Common myeloid progenitor, CD34-positive (primary cell): ENCODE measurements around the gene UBE2QL1.

Experiments
- CTCF ChIA-PET: fragments of 350-600 bp; sonication (Branson Sonifier 250); formaldehyde crosslinking; loops from one replicate; lab custom pipeline; 2021; ENCODE audit warnings: antibody characterized with exemption; lab: Charles Lee
- POLR2A ChIA-PET: fragments of 350-600 bp; sonication (Branson Sonifier 250); formaldehyde crosslinking; loops from one replicate; lab custom pipeline; 2021; ENCODE audit warnings: antibody characterized with exemption; lab: Charles Lee
- DNase-seq, 3 donors: peaks; one replicate each; pipeline versions ENCODE4 v3.0.0 to v3.0.0-alpha.2; 2013
- H3K27ac ChIP-seq, 2 experiments: 1 replicate in 1 of 2; 2 replicates in 1 of 2; pipeline ENCODE4 v1.7.0; 2013; ENCODE audit warnings: inconsistent platforms in 2 of 2, low read length in 2 of 2, mild to moderate bottlenecking in 2 of 2, low read depth in 1 of 2, moderate library complexity in 1 of 2; ENCODE audit not compliant: severe bottlenecking in 2 of 2, insufficient read depth in 1 of 2, poor library complexity in 1 of 2
- H3K27me3 ChIP-seq, 5 experiments: replicated peaks in 2 of 5; 1 replicate in 3 of 5; 2 replicates in 2 of 5; pipeline versions ENCODE4 v1.6.1 to v1.7.0; 2013; ENCODE audit warnings: low read length in 4 of 5, mild to moderate bottlenecking in 2 of 5, moderate library complexity in 2 of 5, inconsistent platforms in 1 of 5; ENCODE audit not compliant: insufficient read depth in 5 of 5, control insufficient read depth in 4 of 5
- H3K36me3 ChIP-seq, 4 experiments: 1 replicate in 2 of 4; 2 replicates in 2 of 4; pipeline versions ENCODE4 v1.6.1 to v1.7.0; 2013; ENCODE audit warnings: low read length in 3 of 4, control low read depth in 1 of 4, mild to moderate bottlenecking in 1 of 4; ENCODE audit not compliant: control insufficient read depth in 4 of 4, insufficient read depth in 4 of 4
- H3K4me1 ChIP-seq, 4 experiments: 1 replicate in 3 of 4; 2 replicates in 1 of 4; pipeline versions ENCODE4 v1.6.1 to v1.7.1; 2013; ENCODE audit warnings: low read length in 3 of 4, mild to moderate bottlenecking in 3 of 4, control low read depth in 1 of 4, inconsistent platforms in 1 of 4, moderate library complexity in 1 of 4; ENCODE audit not compliant: control insufficient read depth in 4 of 4, insufficient read depth in 4 of 4; ENCODE audit errors: control extremely low read depth in 1 of 4
- H3K4me3 ChIP-seq, 7 experiments: 1 replicate in 4 of 7; 2 replicates in 3 of 7; pipeline versions ENCODE4 v1.5.1 to v1.7.0; 2013; ENCODE audit warnings: mild to moderate bottlenecking in 7 of 7, low read length in 6 of 7, moderate library complexity in 6 of 7, inconsistent platforms in 2 of 7, low read depth in 2 of 7, control low read depth in 1 of 7; ENCODE audit not compliant: insufficient read depth in 4 of 7, control insufficient read depth in 1 of 7; ENCODE audit errors: extremely low read depth in 1 of 7
- H3K9me3 ChIP-seq, 5 experiments: 1 replicate in 4 of 5; 2 replicates in 1 of 5; pipeline versions ENCODE4 v1.6.1 to v1.7.1; 2013; ENCODE audit warnings: low read length in 4 of 5, mild to moderate bottlenecking in 2 of 5, inconsistent platforms in 1 of 5, low read depth in 1 of 5, moderate library complexity in 1 of 5; ENCODE audit not compliant: control insufficient read depth in 4 of 5, insufficient read depth in 2 of 5; ENCODE audit errors: control extremely low read depth in 1 of 5
- WGBS: methylation state at CpG from one replicate; pipeline ENCODE4 v1.1.5; 2013; ENCODE audit not compliant: insufficient coverage; 5-methylcytosine and 5-hydroxymethylcytosine counted together

UBE2QL1 gene

DNA sequence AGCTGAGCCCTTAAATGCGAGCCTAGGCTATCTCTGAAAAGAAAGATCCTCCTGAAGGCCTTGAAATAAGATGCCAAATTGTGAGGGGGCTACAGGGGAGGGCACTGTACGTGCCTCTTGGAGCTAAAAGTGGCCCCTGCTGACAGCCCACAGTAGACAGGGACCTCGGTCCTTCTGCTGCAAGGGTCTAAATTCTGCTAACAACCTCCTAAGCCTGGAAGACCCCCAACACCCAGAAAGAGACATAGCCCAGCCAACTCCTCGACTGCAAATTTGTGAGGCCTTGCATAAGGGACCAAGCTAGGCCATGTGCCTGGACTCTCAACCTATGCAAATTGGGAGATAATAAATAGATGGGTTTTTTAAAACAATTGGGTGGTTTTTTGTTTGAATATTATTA lies 54.7 kb downstream of the UBE2QL1 start:
- Histone ChIP-seq H3K27me3 (no peaks in the 10 kb centered on the region), H3K9me3 (peaks cover 0 to 7% (median 5%) of the 10 kb centered on the region in 5 experiments), H3K27ac (no peak overlapping the region), H3K36me3 (no peaks in the 10 kb centered on the region), H3K4me3 (no peak overlapping the region), H3K4me1 (peaks cover 1 to 33% (median 29%) of the 10 kb centered on the region in 4 experiments)
- no peak for DNase-seq
- ChIA-PET CTCF (no interaction called here), POLR2A (no interaction called here)
- 93% methylated on average over 3 of the region's 4 CpGs for WGBS

DNA sequence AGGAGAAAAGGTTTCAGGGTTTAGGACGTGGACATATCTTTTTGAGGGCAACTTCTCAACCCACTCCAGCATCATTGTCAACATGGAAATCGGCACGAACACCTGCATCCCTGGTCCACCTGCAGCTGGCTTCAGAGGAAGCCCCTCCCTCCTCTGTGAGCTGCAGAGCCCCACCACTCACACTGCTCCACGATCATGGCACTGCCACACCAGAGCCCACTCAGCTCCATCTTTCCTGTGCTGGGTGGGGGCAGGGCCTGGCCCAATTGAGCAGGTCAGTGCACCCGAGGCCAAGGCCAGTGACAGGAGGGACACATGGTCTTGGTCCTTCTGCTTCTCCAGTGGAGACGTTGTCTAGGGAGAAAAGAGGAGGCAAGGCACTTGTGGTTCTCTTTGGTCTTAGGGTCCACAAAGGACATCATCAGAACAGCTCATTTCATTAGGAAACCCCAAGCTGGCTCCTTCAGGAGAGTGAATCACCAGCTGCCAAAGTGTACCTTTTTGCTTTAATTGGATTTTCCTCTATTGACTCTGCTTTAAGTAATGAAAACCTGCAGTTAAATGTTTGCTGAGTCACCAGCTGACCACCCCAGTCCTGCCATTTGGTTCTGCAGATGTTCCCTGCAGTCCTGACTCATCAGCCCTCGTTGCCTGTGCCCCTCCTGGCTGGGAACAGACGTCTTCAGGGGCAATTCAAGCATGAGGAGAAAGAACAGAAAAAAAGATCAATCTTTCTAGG lies 56.2 kb downstream of the UBE2QL1 start:
- H3K27ac ChIP-seq, result no peak overlapping the region
- 67% methylated on average over 6 of the region's 8 CpGs for WGBS
- H3K4me3 ChIP-seq, result no peak overlapping the region
- H3K27me3 ChIP-seq, result no peaks in the 10 kb centered on the region
- no peaks in the 10 kb centered on the region for H3K36me3 ChIP-seq
- H3K9me3 ChIP-seq, result peaks cover 0 to 7% (median 5%) of the 10 kb centered on the region in 5 experiments
- peaks cover 1 to 33% (median 29%) of the 10 kb centered on the region in 4 experiments for H3K4me1 ChIP-seq
- ChIA-PET CTCF (interaction anchor here (0.6 kb wide), 1 partner anchor 59 kb away, joined by 6 read pairs; no protein-coding TSS in a partner anchor), POLR2A (no interaction called here)
- DNase-seq, result peak; percentile 55 to 87 (median 87)

DNA sequence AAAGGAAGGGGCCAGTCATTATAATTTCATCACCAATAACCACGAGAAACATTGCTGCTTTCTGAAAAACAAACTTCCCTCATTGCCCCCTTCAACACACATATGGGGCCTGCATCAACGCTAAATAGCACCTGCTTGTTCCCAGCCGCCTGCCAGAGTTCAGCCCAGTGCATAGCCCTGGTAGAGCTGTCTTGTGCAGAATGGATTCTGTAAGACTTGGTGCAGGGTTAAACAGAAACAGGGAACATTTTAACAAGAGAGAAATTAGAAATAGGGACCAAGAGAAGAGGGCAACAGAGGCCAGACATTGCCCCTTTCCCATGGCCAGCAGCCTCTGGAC lies 56.7 kb downstream of the UBE2QL1 start:
- Histone ChIP-seq H3K36me3 (no peaks in the 10 kb centered on the region), H3K4me3 (no peak overlapping the region), H3K27ac (no peak overlapping the region), H3K27me3 (no peaks in the 10 kb centered on the region), H3K9me3 (peaks cover 0 to 7% (median 5%) of the 10 kb centered on the region in 5 experiments), H3K4me1 (peaks cover 1 to 38% (median 29%) of the 10 kb centered on the region in 4 experiments)
- WGBS, result 29% methylated on average over 3 of the region's 3 CpGs
- ChIA-PET CTCF (no interaction called here), POLR2A (no interaction called here)
- no peak for DNase-seq

DNA sequence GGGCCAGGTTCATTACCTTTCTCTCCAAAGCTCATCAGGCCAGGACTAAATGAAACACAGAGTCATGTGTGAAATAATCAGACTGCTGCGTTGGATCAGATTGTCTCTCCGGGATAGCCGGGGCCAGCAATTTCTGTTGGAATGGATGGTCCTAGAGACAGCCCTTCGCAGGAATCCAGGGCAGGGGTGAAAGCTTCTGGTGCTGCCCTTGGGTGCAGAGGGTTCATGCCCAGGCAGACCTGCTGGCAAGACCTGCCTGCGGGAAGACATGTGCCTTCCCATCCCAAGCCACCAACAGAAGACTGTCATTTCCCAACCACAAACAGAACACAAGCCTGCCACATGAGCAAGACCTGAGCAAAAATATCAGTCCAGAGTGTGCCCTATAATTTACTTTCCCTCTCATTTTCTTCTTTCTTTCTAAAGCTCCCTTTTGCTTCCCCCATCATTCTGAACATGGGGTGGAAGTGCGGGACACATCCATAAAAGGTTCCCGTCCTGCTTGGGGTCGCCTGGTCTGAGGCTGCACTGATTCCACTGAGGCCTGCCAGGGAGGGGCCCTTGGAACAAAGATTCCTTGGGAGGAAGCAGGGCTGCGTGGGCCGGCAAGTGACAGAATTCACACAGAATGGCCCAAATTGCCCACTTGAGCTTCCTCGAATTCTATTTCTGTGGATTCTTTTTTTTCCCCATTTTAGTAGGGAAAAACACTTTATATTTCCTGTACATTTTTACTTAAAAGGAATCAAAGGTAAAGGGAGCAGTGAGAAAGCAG lies 57.3 kb downstream of the UBE2QL1 start:
- H3K4me3 ChIP-seq, result no peak overlapping the region
- ChIA-PET CTCF (no interaction called here), POLR2A (no interaction called here)
- no peak for DNase-seq
- no peak overlapping the region for H3K27ac ChIP-seq
- peaks cover 1 to 38% (median 29%) of the 10 kb centered on the region in 4 experiments for H3K4me1 ChIP-seq
- H3K36me3 ChIP-seq, result no peaks in the 10 kb centered on the region
- WGBS, result 68% methylated on average over 10 of the region's 11 CpGs
- no peaks in the 10 kb centered on the region for H3K27me3 ChIP-seq
- peaks cover 0 to 7% (median 5%) of the 10 kb centered on the region in 5 experiments for H3K9me3 ChIP-seq

GRCh38 chr5:6506611-6507010 lies 58.0 kb downstream of the UBE2QL1 start:
- Histone ChIP-seq H3K9me3 (peaks cover 0 to 7% (median 5%) of the 10 kb centered on the region in 5 experiments), H3K4me3 (no peak overlapping the region), H3K4me1 (peaks cover 1 to 38% (median 29%) of the 10 kb centered on the region in 4 experiments), H3K27ac (no peak overlapping the region), H3K27me3 (no peaks in the 10 kb centered on the region), H3K36me3 (no peaks in the 10 kb centered on the region)
- CTCF ChIA-PET, result no interaction called here
- POLR2A ChIA-PET, result no interaction called here
- 18% methylated on average over 16 of the region's 16 CpGs for WGBS
- peak; percentile 13 to 76 (median 67) for DNase-seq

GRCh38 chr5:6508931-6509330 lies 60.3 kb downstream of the UBE2QL1 start:
- ChIA-PET POLR2A (no interaction called here), CTCF (interaction anchor here (1.3 kb wide), 1 partner anchor 24 kb away, joined by 3 read pairs; no protein-coding TSS in a partner anchor)
- 96% methylated on average over 11 of the region's 11 CpGs for WGBS
- no peaks in the 10 kb centered on the region for H3K36me3 ChIP-seq
- H3K27me3 ChIP-seq, result no peaks in the 10 kb centered on the region
- no peak for DNase-seq
- H3K4me3 ChIP-seq, result no peak overlapping the region
- no peak overlapping the region for H3K27ac ChIP-seq
- H3K9me3 ChIP-seq, result no peaks in the 10 kb centered on the region
- peaks cover 1 to 38% (median 29%) of the 10 kb centered on the region in 4 experiments for H3K4me1 ChIP-seq

GRCh38 chr5:6510132-6510531 lies 61.5 kb downstream of the UBE2QL1 start:
- Histone ChIP-seq H3K27me3 (no peaks in the 10 kb centered on the region), H3K4me3 (no peak overlapping the region), H3K36me3 (no peaks in the 10 kb centered on the region), H3K9me3 (no peaks in the 10 kb centered on the region), H3K4me1 (peaks cover 1 to 27% (median 22%) of the 10 kb centered on the region in 4 experiments), H3K27ac (no peak overlapping the region)
- peak in 1 of 3 donors; percentile 7 for DNase-seq
- POLR2A ChIA-PET, result interaction anchor here (0.6 kb wide), 1 partner anchor 357 kb away, joined by 3 read pairs; no protein-coding TSS in a partner anchor
- CTCF ChIA-PET, result interaction anchor here (0.7 kb wide), 1 partner anchor 26 kb away, joined by 3 read pairs; no protein-coding TSS in a partner anchor
- 100% methylated on average over 2 of the region's 2 CpGs for WGBS
